ENCODE measurements around the gene MICB.

The MICB gene

DNA sequence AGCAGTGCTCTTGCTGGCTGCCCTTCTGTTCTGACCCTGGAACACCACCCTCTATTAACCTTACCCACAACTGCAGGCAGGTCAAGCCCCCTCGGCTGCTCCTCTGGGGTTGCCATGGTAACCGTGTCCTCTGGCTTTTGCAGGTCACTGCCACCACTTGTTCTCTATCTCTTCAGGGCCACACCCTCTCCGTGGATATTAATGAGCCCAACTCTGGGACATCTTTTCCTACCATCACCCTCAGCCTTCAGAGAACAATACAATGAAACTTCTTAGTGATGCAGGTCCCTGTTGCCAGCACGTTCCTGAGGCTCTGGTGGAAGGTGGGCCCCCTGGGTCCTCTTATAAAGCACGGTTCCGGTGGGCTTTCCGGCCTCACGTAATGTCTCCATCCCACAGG is 30.8 kb upstream of the MICB start:
- no peak overlapping the region for H3K4me3 ChIP-seq (ENCODE audit: low read depth, low read length)
- no peak for DNase-seq (ENCODE audit: low read depth)
- no peak for TF ChIP-seq MYC (IDR thresholded peaks at IDR 0.05; ENCODE audit: low read depth, low read length)
- TF ChIP-seq MAX (IDR thresholded peaks at IDR 0.05; ENCODE audit: low read depth, low read length), result no peak
- no peak for TF ChIP-seq POLR2A (IDR thresholded peaks at IDR 0.05; ENCODE audit: extremely low read depth, insufficient read length)
- TF ChIP-seq CTCF (IDR thresholded peaks at IDR 0.05; ENCODE audit: low read depth, low read length), result no peak

GRCh38 chr6:31468311-31468710 is 29.6 kb upstream of the MICB start:
- no peak overlapping the region for H3K4me3 ChIP-seq (ENCODE audit: low read depth, low read length)
- TF ChIP-seq MYC (IDR thresholded peaks at IDR 0.05; ENCODE audit: low read depth, low read length) (no peak), CTCF (IDR thresholded peaks at IDR 0.05; ENCODE audit: low read depth, low read length) (no peak), MAX (IDR thresholded peaks at IDR 0.05; ENCODE audit: low read depth, low read length) (no peak), POLR2A (IDR thresholded peaks at IDR 0.05; ENCODE audit: extremely low read depth, insufficient read length) (no peak)
- DNase-seq (ENCODE audit: low read depth), result no peak

DNA sequence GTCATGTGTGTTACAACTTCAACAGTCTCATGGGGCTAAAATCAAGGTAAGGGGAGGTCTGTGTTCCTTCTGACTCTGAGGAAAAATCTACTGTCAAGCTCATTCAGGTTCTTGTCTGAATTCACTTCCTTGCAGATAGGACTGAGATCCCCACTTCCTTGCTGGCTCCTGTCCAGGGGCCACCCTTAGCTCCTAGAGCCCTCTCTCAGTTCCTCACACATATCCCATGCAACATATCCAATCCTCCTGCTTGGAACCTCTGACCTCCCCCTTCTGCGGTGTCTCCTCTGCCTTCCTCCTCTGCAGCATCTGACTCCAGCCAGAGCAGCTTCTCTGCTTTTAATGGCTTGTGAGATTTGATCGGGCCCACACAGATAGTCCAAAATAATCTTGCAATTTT is 27.1 kb upstream of the MICB start:
- TF ChIP-seq MAX (IDR thresholded peaks at IDR 0.05; ENCODE audit: low read depth, low read length) (no peak), MYC (IDR thresholded peaks at IDR 0.05; ENCODE audit: low read depth, low read length) (no peak), POLR2A (IDR thresholded peaks at IDR 0.05; ENCODE audit: extremely low read depth, insufficient read length) (no peak), CTCF (IDR thresholded peaks at IDR 0.05; ENCODE audit: low read depth, low read length) (no peak)
- DNase-seq (ENCODE audit: low read depth), result no peak
- H3K4me3 ChIP-seq (ENCODE audit: low read depth, low read length), result no peak overlapping the region

GRCh38 chr6:31471711-31472110 is 26.2 kb upstream of the MICB start:
- TF ChIP-seq MYC (IDR thresholded peaks at IDR 0.05; ENCODE audit: low read depth, low read length), result no peak
- no peak for TF ChIP-seq CTCF (IDR thresholded peaks at IDR 0.05; ENCODE audit: low read depth, low read length)
- TF ChIP-seq MAX (IDR thresholded peaks at IDR 0.05; ENCODE audit: low read depth, low read length), result no peak
- TF ChIP-seq POLR2A (IDR thresholded peaks at IDR 0.05; ENCODE audit: extremely low read depth, insufficient read length), result no peak
- no peak overlapping the region for H3K4me3 ChIP-seq (ENCODE audit: low read depth, low read length)
- DNase-seq (ENCODE audit: low read depth), result no peak

GRCh38 chr6:31472259-31472658 is 25.7 kb upstream of the MICB start:
- TF ChIP-seq MYC (IDR thresholded peaks at IDR 0.05; ENCODE audit: low read depth, low read length) (no peak), CTCF (IDR thresholded peaks at IDR 0.05; ENCODE audit: low read depth, low read length) (no peak), POLR2A (IDR thresholded peaks at IDR 0.05; ENCODE audit: extremely low read depth, insufficient read length) (no peak), MAX (IDR thresholded peaks at IDR 0.05; ENCODE audit: low read depth, low read length) (no peak)
- no peak overlapping the region for H3K4me3 ChIP-seq (ENCODE audit: low read depth, low read length)
- no peak for DNase-seq (ENCODE audit: low read depth)

GRCh38 chr6:31473244-31473643 is 24.7 kb upstream of the MICB start:
- no peak for DNase-seq (ENCODE audit: low read depth)
- TF ChIP-seq POLR2A (IDR thresholded peaks at IDR 0.05; ENCODE audit: extremely low read depth, insufficient read length) (no peak), CTCF (IDR thresholded peaks at IDR 0.05; ENCODE audit: low read depth, low read length) (no peak), MYC (IDR thresholded peaks at IDR 0.05; ENCODE audit: low read depth, low read length) (no peak), MAX (IDR thresholded peaks at IDR 0.05; ENCODE audit: low read depth, low read length) (no peak)
- H3K4me3 ChIP-seq (ENCODE audit: low read depth, low read length), result no peak overlapping the region

Measured in NB4 (cell line).